Left lung (tissue), 10 donors: ENCODE results near the gene ZNHIT3. TPM values are rescaled to one million over a fixed set of nuclear protein-coding genes. Genes with fewer than 3 reads are reported as not detected.

Source experiments
- ATAC-seq: fragments of 200-7000 bp; cut with Tn5 transposase; one replicate; pipeline ENCODE4 v1.9.1; 2020; ENCODE audit warnings: moderate library complexity
- DNase-seq, 4 donors: peaks; one replicate each; pipeline ENCODE4 v3.0.0-alpha.2; 2013 to 2020
- H3K27ac ChIP-seq, 2 donors: fragments of 200-600 bp; sonication (generic) in 1 of 2; one replicate each; pipeline versions ENCODE4 v1.5.0 to v1.8.0; 2020 to 2021
- H3K27me3 ChIP-seq, 2 donors: fragments of 200-600 bp; sonication (generic) in 1 of 2; one replicate each; pipeline versions ENCODE4 v1.5.0 to v1.8.0; 2020 to 2021
- H3K36me3 ChIP-seq, 2 donors: fragments of 200-600 bp; sonication (generic) in 1 of 2; one replicate each; pipeline versions ENCODE4 v1.5.0 to v1.8.0; 2020 to 2021
- H3K4me1 ChIP-seq, 2 donors: fragments of 200-600 bp; one replicate each; pipeline ENCODE4 v1.8.0; 2021
- H3K4me3 ChIP-seq, 2 donors: fragments of 200-600 bp; sonication (generic) in 1 of 2; one replicate each; pipeline versions ENCODE4 v1.5.0 to v1.8.0; 2020 to 2021; ENCODE audit warnings: mild to moderate bottlenecking in 1 of 2
- H3K9me3 ChIP-seq, 2 donors: fragments of 200-600 bp; sonication (generic) in 1 of 2; one replicate each; pipeline versions ENCODE4 v1.5.0 to v1.8.0; 2020 to 2021
- intact Hi-C, 2 donors: fragments of 100-400 bp; cut with DNase I; formaldehyde crosslinking; loops; one replicate each; pipeline versions ENCODE4 v1.11.2 to v1.14.2; 2022
- polyA plus RNA-seq, 6 donors: library from polyadenylated mRNA; unstranded; fragments of 120-200 nt; gene quantifications; one replicate each; pipeline ENCODE4 v1.2.1, GENCODE V29; 2013; ENCODE audit not compliant: insufficient read length in 6 of 6
- total RNA-seq, 2 donors: library from RNA; stranded (reverse); fragmentation: NEBNext Ultra II Directional; extraction: Animal tissue kit (Norgen Biotek cat#: 25700); gene quantifications; one replicate each; pipeline ENCODE4 v1.2.1, GENCODE V29; 2021
- TF ChIP-seq, protein P1 (sequence below), 2 donors: fragments of 200-600 bp; sonication (generic) in 1 of 2; IDR thresholded peaks; one replicate each; pipeline versions ENCODE4 v1.5.0 to v1.8.0; 2021; ENCODE audit warnings: antibody characterized with exemption in 2 of 2
- donor health status: DM: no; HTN: yes; CAD: no.
- donor health status: DM: no; HTN: no; CAD: no.

ZNHIT3 gene
- total and polyA plus RNA-seq, 8 donors = 24.7 to 65.1 (median 56.4) TPM

DNA sequence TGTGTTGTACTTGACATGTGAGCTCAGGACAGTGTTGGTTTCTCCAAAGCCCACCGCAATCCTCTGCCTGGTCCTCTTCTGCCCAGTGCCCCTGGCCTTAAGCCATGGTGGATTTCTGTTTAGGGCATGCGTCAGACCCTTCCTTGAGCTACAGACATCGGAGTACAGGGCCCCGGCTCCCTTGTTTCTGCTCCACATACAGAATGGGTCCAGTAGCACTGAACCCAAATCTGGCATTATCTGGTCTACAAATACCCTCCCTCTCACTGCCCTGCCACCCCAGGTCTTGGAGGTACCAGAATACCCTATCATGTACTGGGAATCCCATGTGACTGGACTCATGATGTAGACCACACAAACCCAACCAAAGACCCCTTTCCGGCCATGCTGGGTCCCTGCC lies 27.4 kb upstream of the ZNHIT3 start:
- DNase-seq (no peak), ATAC-seq (no peak)
- H3K4me1 ChIP-seq = no peaks in the 10 kb centered on the region
- TF ChIP-seq, protein P1, sequence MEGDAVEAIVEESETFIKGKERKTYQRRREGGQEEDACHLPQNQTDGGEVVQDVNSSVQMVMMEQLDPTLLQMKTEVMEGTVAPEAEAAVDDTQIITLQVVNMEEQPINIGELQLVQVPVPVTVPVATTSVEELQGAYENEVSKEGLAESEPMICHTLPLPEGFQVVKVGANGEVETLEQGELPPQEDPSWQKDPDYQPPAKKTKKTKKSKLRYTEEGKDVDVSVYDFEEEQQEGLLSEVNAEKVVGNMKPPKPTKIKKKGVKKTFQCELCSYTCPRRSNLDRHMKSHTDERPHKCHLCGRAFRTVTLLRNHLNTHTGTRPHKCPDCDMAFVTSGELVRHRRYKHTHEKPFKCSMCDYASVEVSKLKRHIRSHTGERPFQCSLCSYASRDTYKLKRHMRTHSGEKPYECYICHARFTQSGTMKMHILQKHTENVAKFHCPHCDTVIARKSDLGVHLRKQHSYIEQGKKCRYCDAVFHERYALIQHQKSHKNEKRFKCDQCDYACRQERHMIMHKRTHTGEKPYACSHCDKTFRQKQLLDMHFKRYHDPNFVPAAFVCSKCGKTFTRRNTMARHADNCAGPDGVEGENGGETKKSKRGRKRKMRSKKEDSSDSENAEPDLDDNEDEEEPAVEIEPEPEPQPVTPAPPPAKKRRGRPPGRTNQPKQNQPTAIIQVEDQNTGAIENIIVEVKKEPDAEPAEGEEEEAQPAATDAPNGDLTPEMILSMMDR (IDR thresholded peaks at IDR 0.05) = no peak
- H3K4me3 ChIP-seq = no peak overlapping the region
- peaks cover 0 to 35% of the 10 kb centered on the region in 2 donors for H3K27me3 ChIP-seq
- H3K27ac ChIP-seq = no peak overlapping the region
- intact Hi-C loops = no loop called here
- no peaks in the 10 kb centered on the region for H3K9me3 ChIP-seq
- H3K36me3 ChIP-seq = no peaks in the 10 kb centered on the region

DNA sequence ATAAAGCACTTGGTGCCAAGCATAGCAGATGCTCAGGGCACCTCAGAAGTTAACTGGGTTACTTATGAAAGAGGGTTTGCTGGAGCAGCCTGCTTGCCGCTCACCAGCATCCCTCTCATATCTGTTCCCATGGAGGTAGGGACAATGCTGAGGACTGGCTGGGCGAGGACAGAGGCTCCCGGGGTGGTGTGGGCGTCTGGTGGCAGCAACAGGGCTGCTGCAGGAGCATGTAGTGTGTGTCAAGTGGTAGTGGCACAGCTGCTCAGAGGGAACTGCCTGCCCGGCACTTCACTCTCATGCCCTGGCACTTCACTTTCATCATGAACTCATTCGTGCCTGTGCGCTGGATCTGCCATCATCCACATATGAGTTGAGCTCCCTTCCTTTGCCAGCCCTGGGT lies 26.9 kb upstream of the ZNHIT3 start:
- no peak for ATAC-seq
- TF ChIP-seq, protein P1 (IDR thresholded peaks at IDR 0.05) = no peak

DNA sequence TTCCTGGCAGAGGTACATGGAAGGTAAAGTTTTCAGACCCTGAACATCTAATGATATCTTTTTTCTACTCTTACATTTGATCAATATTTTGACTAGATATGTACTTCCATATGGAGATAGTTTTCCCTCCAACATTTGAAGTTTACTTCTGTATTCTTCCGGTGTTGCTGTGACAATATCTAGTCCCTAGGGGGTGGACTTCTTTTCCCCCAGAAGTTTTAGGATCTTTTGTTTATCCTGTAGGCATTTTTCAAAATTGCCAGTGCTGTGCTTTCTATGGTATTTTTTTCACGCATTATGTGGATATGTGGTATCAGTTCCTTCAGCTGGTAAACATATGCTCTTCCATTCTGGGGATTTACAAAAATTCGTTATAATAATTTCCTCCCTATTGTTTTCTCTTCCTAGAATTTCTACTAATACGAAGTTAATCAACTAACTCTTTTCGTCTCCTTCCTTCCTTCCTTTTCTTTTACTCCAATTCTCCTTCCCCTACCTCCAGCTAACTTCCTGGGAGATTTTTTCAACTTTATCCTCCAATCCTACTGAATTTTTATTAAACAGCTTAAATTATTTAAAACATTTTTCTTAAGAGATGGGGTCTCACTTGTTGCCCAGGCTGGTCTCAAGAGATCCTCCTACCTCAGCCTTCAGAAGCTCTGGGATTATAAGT lies 26.1 kb upstream of the ZNHIT3 start:
- Histone ChIP-seq H3K4me1 (no peaks in the 10 kb centered on the region), H3K4me3 (no peak overlapping the region), H3K9me3 (no peaks in the 10 kb centered on the region), H3K27ac (no peak overlapping the region), H3K27me3 (peaks cover 10 to 49% of the 10 kb centered on the region in 2 donors), H3K36me3 (no peaks in the 10 kb centered on the region)
- ATAC-seq (no peak), DNase-seq (no peak)
- TF ChIP-seq, protein P1 (IDR thresholded peaks at IDR 0.05) = no peak
- intact Hi-C loops = no loop called here

More for the DNA sequence above, 26.9 kb upstream of the ZNHIT3 start:
- intact Hi-C loops = no loop called here
- Histone ChIP-seq H3K27ac (no peak overlapping the region), H3K27me3 (peaks cover 5 to 41% of the 10 kb centered on the region in 2 donors), H3K4me3 (no peak overlapping the region), H3K4me1 (no peaks in the 10 kb centered on the region), H3K9me3 (no peaks in the 10 kb centered on the region), H3K36me3 (no peaks in the 10 kb centered on the region)
- no peak for DNase-seq

DNA sequence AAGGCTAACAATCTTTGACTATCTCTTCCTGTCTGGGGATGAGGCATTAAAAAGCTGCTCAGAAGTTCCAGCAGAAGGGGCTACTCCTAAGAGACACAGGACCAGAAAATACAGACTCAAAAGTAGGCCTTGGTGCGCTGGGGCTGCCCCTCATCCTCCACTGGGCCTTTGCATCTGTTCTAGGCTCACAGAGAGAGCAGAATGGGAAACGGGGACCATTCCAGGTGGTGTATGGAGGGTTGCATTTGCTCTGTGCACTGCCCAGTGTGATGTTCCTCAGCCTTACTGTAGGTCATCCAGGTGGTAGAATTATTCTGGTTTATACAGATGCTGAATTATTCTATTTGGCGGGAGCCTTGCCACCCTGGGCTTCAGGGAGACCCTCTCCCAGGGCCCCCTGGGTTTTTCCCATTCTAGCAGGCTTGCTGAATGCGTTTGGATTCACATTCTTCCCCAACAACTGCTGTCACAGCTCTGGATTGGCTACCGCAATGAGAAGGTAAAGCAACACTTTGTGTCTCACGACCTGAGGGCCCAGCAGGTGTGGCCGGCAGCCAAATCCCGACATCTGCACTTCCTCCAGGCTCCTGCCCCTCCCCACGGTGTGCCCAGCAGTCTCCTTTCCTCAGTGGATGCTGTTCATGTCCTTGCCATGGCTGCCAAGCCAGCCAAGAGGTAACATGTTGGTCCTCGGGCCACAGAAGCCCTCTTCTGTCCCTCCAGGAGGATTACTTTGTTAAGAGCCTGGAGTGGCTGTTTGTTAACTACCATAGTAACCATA lies 25.0 kb upstream of the ZNHIT3 start:
- intact Hi-C loops = no loop called here
- ATAC-seq (no peak), DNase-seq (no peak)
- Histone ChIP-seq H3K4me3 (no peak overlapping the region), H3K27ac (no peak overlapping the region), H3K9me3 (no peaks in the 10 kb centered on the region), H3K27me3 (peaks cover 10 to 60% of the 10 kb centered on the region in 2 donors), H3K36me3 (no peaks in the 10 kb centered on the region), H3K4me1 (no peaks in the 10 kb centered on the region)
- TF ChIP-seq, protein P1 (IDR thresholded peaks at IDR 0.05) = no peak
